WTC11 (cell line): ENCODE data around the gene SYCP3. TPM values are rescaled to one million over a fixed set of nuclear protein-coding genes. Genes with fewer than 3 reads are reported as not detected.

Source experiments
- ATAC-seq: fragments of 200-7000 bp; cut with Tn5 transposase; 2 replicates; pipeline ENCODE4 v1.10.0; 2021; ENCODE audit warnings: mild to moderate bottlenecking, moderate library complexity
- CTCF ChIA-PET: fragments of 300-600 bp; sonication (Branson Sonifier 250); formaldehyde crosslinking; loops from one replicate; lab custom pipeline; 2021; ENCODE audit warnings: antibody characterized with exemption; lab: Charles Lee
- POLR2A ChIA-PET: fragments of 350-600 bp; sonication (Branson Sonifier 250); formaldehyde crosslinking; loops from one replicate; lab custom pipeline; 2021; ENCODE audit warnings: antibody characterized with exemption; lab: Charles Lee
- DNase-seq: peaks from one replicate; pipeline ENCODE4 v3.0.0; 2021; ENCODE audit warnings: low spot score
- H3K27ac Mint-ChIP-seq: 2 replicates; pipeline ENCODE4 v1.8.0; 2021; ENCODE audit warnings: mixed read lengths
- H3K27me3 Mint-ChIP-seq: 2 replicates; pipeline ENCODE4 v1.8.0; 2021; ENCODE audit warnings: low read depth, mild to moderate bottlenecking, moderate library complexity, mixed read lengths
- H3K36me3 Mint-ChIP-seq: 2 replicates; pipeline ENCODE4 v1.8.0; 2021; ENCODE audit warnings: mixed read lengths
- H3K4me1 Mint-ChIP-seq: 2 replicates; pipeline ENCODE4 v1.8.0; 2022; ENCODE audit warnings: mixed read lengths
- H3K4me3 Mint-ChIP-seq: 2 replicates; pipeline ENCODE4 v1.8.0; 2021; ENCODE audit warnings: mild to moderate bottlenecking, moderate library complexity, mixed read lengths
- H3K9me3 Mint-ChIP-seq: 2 replicates; pipeline ENCODE4 v1.8.0; 2021; ENCODE audit warnings: mixed read lengths
- ATF1 ChIP-seq: sonication (generic); formaldehyde crosslinking; IDR thresholded peaks from 2 replicates; pipeline ENCODE4 v1.8.1; 2023; ENCODE audit warnings: mild to moderate bottlenecking, moderate library complexity, missing genetic modification reagents
- CBFB ChIP-seq: sonication (generic); formaldehyde crosslinking; IDR thresholded peaks from 2 replicates; pipeline ENCODE4 v1.8.1; 2022; ENCODE audit warnings: mild to moderate bottlenecking, low read depth, missing genetic modification reagents
- NR1H2 ChIP-seq: sonication (generic); formaldehyde crosslinking; IDR thresholded peaks from 2 replicates; pipeline ENCODE4 v1.9.0; 2021; ENCODE audit warnings: mild to moderate bottlenecking, moderate library complexity, missing genetic modification reagents
- NR3C1 ChIP-seq: sonication (generic); formaldehyde crosslinking; conservative IDR thresholded peaks from 2 replicates; pipeline ENCODE4 v1.8.1; 2023; ENCODE audit warnings: low read depth, mild to moderate bottlenecking, missing genetic modification reagents
- SMAD3 ChIP-seq: sonication (generic); formaldehyde crosslinking; IDR thresholded peaks from 2 replicates; pipeline ENCODE4 v1.8.0; 2022; ENCODE audit warnings: missing genetic modification reagents, mild to moderate bottlenecking, borderline replicate concordance
- TEAD4 ChIP-seq: sonication (generic); formaldehyde crosslinking; IDR thresholded peaks from 2 replicates; pipeline ENCODE4 v1.8.0; 2022; ENCODE audit warnings: mild to moderate bottlenecking, missing genetic modification reagents
- ZBTB21 ChIP-seq: sonication (generic); formaldehyde crosslinking; IDR thresholded peaks from 2 replicates; pipeline ENCODE4 v1.8.1; 2023; ENCODE audit warnings: mild to moderate bottlenecking, missing genetic modification reagents, borderline replicate concordance
- ZNF121 ChIP-seq: sonication (generic); formaldehyde crosslinking; IDR thresholded peaks from 2 replicates; pipeline ENCODE4 v1.8.0; 2023; ENCODE audit warnings: missing genetic modification reagents
- ZNF138 ChIP-seq: sonication (generic); formaldehyde crosslinking; conservative IDR thresholded peaks from 2 replicates; pipeline ENCODE4 v1.8.1; 2022; ENCODE audit warnings: mild to moderate bottlenecking, moderate library complexity, missing genetic modification reagents
- ZNF671 ChIP-seq: fragments of 250-450 bp; sonication (Bioruptor Pico); IDR thresholded peaks from 2 replicates; pipeline ENCODE4 v1.8.0; 2021; ENCODE audit warnings: mild to moderate bottlenecking
- total RNA-seq: library from RNA; stranded (reverse); gene quantifications from 3 replicates; pipeline ENCODE4 v1.2.3, GENCODE V29; 2021
- TF ChIP-seq, protein P1 (sequence below): sonication (generic); formaldehyde crosslinking; IDR thresholded peaks from 2 replicates; pipeline ENCODE4 v1.8.1; 2022; ENCODE audit warnings: mild to moderate bottlenecking, missing genetic modification reagents, moderate library complexity, borderline replicate concordance
- TF ChIP-seq, protein P2 (sequence below): fragments of 250-450 bp; sonication (Bioruptor Pico); conservative IDR thresholded peaks from 2 replicates; pipeline ENCODE4 v1.9.0; 2021; ENCODE audit warnings: mild to moderate bottlenecking
- TF ChIP-seq, protein P3 (sequence below): sonication (generic); formaldehyde crosslinking; IDR thresholded peaks from 2 replicates; pipeline ENCODE4 v1.8.0; 2022; ENCODE audit warnings: mild to moderate bottlenecking, missing genetic modification reagents
- TF ChIP-seq, protein P4 (sequence below): fragments of 250-450 bp; sonication (Bioruptor Pico); IDR thresholded peaks from 2 replicates; pipeline ENCODE4 v1.9.0; 2021; ENCODE audit warnings: moderate library complexity, mild to moderate bottlenecking, inconsistent platforms, borderline replicate concordance
- TF ChIP-seq, protein P5 (sequence below): fragments of 250-450 bp; sonication (Bioruptor Pico); IDR thresholded peaks from 2 replicates; pipeline ENCODE4 v1.9.0; 2021; ENCODE audit warnings: mild to moderate bottlenecking, borderline replicate concordance
- TF ChIP-seq, protein P6 (sequence below): sonication (generic); formaldehyde crosslinking; conservative IDR thresholded peaks from 2 replicates; pipeline ENCODE4 v1.8.1; 2022; ENCODE audit warnings: mild to moderate bottlenecking, missing genetic modification reagents

The SYCP3 gene
- total RNA-seq, 1 experiment from 2014 or later = 0.15 TPM

DNA sequence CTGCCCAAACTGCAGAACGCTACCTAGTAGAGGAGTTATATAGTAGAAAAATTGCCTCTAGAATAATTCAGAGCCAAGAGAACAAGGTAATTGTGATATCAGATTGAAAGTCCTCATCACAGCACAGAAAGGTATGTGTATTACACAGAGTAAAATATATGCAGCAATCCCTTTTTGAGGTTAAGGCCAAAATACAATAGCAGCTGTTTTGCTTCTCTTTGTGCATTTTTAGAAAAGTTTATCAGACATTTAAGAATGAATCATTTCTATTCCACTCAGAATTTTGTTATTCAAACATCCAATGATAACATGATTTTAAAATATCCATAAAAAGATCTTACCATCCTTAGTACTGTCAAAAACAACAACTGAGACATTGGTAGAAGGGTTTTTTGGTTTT is 46.4 kb upstream of the SYCP3 start:
- no peak for ATAC-seq
- peaks cover 3% of the 10 kb centered on the region; the same call in 1 of the 2 replicates for H3K36me3 Mint-ChIP-seq
- H3K4me3 Mint-ChIP-seq = no peak overlapping the region
- no peak for DNase-seq
- H3K9me3 Mint-ChIP-seq = no peaks in the 10 kb centered on the region
- H3K27me3 Mint-ChIP-seq = no peaks in the 10 kb centered on the region
- CTCF ChIA-PET = interaction anchor here (1.8 kb wide), 1 partner anchor 54 kb away, joined by 3 read pairs; no protein-coding TSS in a partner anchor
- no peak overlapping the region for H3K27ac Mint-ChIP-seq
- TF ChIP-seq CBFB (CRISPR knock-in tag) (no peak), TEAD4 (no peak), ATF1 (CRISPR knock-in tag) (no peak)
- TF ChIP-seq, protein P1, sequence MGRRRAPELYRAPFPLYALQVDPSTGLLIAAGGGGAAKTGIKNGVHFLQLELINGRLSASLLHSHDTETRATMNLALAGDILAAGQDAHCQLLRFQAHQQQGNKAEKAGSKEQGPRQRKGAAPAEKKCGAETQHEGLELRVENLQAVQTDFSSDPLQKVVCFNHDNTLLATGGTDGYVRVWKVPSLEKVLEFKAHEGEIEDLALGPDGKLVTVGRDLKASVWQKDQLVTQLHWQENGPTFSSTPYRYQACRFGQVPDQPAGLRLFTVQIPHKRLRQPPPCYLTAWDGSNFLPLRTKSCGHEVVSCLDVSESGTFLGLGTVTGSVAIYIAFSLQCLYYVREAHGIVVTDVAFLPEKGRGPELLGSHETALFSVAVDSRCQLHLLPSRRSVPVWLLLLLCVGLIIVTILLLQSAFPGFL (CRISPR knock-in tag) = no peak
- POLR2A ChIA-PET = no interaction called here
- H3K4me1 Mint-ChIP-seq = 0 out of 2 replicates have a peak, but pooled peaks cover 3% of the 10 kb centered on the region

DNA sequence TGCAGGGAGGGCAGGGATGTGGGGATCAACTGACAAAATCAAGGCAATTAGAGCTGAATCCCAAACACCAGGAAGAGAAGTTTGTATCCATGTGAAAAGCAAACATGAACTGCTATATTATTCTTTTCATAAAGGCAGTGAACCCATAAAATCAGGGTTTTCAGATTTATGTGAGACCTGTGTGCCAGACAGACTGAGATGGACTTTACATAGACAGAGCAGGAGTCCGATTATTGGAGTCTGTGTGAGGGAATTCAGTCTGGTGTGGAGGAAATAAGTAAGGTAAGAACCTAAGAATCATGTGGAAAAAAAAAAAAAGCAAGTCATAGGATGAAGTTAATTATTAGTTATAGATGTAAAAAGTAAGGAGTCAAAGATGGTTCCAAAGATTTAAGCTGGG is 45.1 kb upstream of the SYCP3 start:
- Mint-ChIP-seq H3K4me1 (0 out of 2 replicates have a peak, but pooled peaks cover 3% of the 10 kb centered on the region), H3K27ac (no peak overlapping the region), H3K4me3 (no peak overlapping the region), H3K36me3 (peaks cover 6% of the 10 kb centered on the region), H3K9me3 (no peaks in the 10 kb centered on the region), H3K27me3 (no peaks in the 10 kb centered on the region)
- no peak for DNase-seq
- ATAC-seq = no peak
- POLR2A ChIA-PET = interaction anchor here (0.5 kb wide), 1 partner anchor 69 kb away, joined by 4 read pairs; no protein-coding TSS in a partner anchor
- CTCF ChIA-PET = interaction anchor here (1.8 kb wide), 2 partner anchors 11 to 56 kb away, joined by 3 to 5 read pairs; no protein-coding TSS in a partner anchor
- TF ChIP-seq ZBTB21 (no peak), NR1H2 (CRISPR knock-in tag) (no peak), ZNF671 (CRISPR knock-in tag) (no peak), SMAD3 (CRISPR knock-in tag) (no peak), NR3C1 (CRISPR knock-in tag) (no peak), ZNF138 (CRISPR knock-in tag) (no peak), ZNF121 (CRISPR knock-in tag) (no peak)
- TF ChIP-seq, protein P2, sequence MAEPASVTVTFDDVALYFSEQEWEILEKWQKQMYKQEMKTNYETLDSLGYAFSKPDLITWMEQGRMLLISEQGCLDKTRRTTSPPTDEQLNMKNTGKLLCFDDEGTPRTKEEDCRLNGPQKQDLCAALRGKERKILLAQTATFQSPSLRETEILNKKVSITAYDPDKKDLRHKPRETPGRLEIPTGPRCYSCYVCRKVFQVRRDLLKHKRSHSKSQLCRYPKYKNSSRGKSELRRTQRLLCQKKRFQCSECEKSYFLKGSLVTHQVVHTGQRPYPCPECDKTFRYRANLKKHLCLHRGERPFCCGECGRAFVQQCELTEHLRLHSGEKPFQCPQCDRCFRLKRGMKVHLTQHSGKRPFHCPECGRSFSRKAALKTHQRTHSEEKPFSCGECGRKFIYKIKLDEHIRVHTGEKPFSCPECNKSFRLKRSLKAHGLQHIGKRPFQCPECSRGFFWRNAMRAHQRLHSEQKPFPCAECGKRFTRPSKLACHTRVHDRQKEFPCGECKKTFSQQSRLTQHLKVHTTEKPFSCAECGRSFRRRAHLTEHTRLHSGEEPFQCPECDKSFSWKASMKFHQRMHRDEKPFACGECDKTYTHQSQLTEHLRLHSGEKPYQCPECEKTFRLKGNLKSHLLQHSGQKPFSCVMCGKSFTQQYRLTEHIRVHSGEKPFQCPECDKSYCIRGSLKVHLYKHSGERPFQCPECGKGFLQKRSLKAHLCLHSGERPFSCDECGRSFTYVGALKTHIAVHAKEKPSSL (CRISPR knock-in tag) = no peak
- TF ChIP-seq, protein P3, sequence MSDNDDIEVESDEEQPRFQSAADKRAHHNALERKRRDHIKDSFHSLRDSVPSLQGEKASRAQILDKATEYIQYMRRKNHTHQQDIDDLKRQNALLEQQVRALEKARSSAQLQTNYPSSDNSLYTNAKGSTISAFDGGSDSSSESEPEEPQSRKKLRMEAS (CRISPR knock-in tag) = no peak
- TF ChIP-seq, protein P4, sequence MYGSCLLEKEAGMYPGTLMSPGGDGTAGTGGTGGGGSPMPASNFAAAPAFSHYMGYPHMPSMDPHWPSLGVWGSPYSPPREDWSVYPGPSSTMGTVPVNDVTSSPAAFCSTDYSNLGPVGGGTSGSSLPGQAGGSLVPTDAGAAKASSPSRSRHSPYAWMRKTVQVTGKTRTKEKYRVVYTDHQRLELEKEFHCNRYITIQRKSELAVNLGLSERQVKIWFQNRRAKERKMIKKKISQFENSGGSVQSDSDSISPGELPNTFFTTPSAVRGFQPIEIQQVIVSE (CRISPR knock-in tag) = no peak
- TF ChIP-seq, protein P5, sequence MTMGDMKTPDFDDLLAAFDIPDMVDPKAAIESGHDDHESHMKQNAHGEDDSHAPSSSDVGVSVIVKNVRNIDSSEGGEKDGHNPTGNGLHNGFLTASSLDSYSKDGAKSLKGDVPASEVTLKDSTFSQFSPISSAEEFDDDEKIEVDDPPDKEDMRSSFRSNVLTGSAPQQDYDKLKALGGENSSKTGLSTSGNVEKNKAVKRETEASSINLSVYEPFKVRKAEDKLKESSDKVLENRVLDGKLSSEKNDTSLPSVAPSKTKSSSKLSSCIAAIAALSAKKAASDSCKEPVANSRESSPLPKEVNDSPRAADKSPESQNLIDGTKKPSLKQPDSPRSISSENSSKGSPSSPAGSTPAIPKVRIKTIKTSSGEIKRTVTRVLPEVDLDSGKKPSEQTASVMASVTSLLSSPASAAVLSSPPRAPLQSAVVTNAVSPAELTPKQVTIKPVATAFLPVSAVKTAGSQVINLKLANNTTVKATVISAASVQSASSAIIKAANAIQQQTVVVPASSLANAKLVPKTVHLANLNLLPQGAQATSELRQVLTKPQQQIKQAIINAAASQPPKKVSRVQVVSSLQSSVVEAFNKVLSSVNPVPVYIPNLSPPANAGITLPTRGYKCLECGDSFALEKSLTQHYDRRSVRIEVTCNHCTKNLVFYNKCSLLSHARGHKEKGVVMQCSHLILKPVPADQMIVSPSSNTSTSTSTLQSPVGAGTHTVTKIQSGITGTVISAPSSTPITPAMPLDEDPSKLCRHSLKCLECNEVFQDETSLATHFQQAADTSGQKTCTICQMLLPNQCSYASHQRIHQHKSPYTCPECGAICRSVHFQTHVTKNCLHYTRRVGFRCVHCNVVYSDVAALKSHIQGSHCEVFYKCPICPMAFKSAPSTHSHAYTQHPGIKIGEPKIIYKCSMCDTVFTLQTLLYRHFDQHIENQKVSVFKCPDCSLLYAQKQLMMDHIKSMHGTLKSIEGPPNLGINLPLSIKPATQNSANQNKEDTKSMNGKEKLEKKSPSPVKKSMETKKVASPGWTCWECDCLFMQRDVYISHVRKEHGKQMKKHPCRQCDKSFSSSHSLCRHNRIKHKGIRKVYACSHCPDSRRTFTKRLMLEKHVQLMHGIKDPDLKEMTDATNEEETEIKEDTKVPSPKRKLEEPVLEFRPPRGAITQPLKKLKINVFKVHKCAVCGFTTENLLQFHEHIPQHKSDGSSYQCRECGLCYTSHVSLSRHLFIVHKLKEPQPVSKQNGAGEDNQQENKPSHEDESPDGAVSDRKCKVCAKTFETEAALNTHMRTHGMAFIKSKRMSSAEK (CRISPR knock-in tag) = no peak
- TF ChIP-seq, protein P6, sequence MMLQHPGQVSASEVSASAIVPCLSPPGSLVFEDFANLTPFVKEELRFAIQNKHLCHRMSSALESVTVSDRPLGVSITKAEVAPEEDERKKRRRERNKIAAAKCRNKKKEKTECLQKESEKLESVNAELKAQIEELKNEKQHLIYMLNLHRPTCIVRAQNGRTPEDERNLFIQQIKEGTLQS = no peak
